NCI-H2081 treated with DMSO at 0.1 percent for 48 hours (cell line): ENCODE results near the gene CIROP.

ENCODE experiments used
- DNase-seq: peaks from one replicate; lab custom pipeline; 2025; lab: John Stamatoyannopoulos, UW

Gene CIROP

GRCh38 chr14:23129759-23130316, 25.0 kb upstream of the CIROP start:
- DNase-seq = no peak

GRCh38 chr14:23128969-23129758, 24.4 kb upstream of the CIROP start:
- no peak for DNase-seq

- DNase-seq = no peak
Measured at GRCh38 chr14:23127861-23128260, 23.1 kb upstream of the CIROP start.

GRCh38 chr14:23126548-23127278, 21.9 kb upstream of the CIROP start:
- no peak for DNase-seq

DNA sequence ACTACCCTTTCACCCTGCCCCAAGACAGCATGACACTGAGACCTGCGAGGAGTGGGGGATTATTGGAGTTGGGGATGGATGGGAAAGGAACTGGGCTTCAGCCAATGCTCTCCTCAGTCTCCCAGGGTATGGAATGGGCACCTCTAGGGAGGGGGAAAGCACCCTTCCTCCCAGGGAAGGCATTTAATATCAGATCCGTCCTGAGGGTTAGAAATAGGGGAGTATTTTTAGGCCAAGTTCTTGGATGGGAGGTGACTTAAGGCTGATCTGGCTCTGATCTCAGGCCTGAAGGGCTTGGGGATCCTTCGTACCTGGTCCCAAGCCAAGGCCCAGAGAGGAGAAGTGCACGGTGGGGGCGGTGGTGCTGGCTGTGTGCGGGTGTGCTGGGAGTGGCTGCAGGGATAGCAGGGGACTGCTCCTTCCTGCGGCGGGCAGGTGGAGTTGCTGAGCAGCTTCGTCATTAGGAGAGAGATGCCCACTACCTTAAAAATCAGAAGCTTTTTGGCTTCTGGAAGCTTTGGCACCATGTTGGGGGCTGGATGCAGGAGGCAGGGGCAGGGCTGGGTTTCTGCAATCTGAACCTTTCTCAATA, 21.2 kb upstream of the CIROP start:
- no peak for DNase-seq

- DNase-seq = no peak
Measured at GRCh38 chr14:23125011-23125410, 20.2 kb upstream of the CIROP start.

DNA sequence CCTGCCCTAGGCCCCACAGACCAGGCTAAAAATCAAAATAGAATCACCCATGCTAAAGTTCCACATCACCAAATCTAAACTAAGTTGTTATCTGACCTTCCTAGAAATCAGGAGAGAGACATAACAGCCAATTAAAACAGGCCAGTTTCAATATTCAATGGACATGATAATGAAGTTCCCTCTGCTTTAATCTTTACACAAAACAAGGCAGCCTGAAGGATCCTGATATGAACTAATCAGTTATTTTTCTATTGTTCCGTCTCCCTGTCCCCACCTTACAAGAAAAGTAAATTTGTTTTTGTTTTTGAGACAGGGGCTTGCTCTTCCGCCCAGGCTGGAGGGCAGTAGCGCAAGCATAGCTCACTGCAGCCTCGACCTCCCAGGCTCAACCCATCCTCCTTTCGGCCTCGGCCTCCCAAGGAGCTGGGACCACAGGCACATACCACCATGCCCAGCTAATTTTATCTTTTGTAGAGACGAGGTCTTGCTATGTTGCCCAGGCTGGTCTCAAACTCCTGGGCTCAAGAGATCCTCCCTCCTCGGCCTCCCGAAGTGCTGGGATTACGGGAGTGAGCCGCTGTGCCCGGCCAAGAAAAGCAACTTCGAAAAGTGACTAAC, 19.7 kb upstream of the CIROP start:
- DNase-seq = no peak

DNA sequence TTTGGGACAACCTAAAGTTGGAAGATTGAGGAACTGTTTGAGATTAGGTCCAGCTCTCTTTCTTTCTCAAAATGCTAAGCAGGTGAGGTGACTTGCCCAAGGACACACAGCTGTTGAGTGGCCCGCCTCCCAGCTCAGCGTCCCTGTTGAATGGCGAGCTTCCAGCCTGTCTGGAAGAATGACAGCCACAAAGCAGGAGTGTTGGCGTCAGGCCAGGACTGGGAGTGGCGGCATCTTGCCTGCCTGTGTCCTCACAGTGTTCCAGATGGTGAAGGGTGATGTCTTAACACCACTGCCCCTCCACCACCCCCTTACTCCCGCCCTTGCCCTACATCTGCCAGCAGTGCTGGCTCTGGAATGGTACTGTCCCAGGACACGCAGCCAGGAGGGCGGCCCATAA, 18.6 kb upstream of the CIROP start:
- DNase-seq = no peak

DNA sequence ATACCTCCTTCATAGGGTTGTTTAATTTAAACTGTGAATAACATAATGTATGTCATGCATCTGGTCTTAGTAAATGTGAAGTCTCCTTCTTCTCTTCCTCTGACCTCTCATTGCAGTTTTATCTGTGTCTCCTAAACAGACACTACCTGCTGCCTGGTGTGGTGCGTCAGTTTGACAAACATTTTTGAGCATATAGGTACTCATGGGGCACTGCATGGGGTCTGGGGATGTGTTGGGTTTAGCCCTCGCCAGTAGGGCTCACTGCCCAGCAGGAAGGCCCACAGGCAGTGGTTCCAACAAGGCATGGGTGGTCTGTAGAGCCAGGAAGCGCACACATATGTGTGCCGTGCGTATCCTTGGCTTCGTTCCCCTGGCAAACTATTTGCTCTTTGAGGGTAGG, 17.3 kb upstream of the CIROP start:
- no peak for DNase-seq

GRCh38 chr14:23121361-23121771, 16.6 kb upstream of the CIROP start:
- DNase-seq = no peak

DNA sequence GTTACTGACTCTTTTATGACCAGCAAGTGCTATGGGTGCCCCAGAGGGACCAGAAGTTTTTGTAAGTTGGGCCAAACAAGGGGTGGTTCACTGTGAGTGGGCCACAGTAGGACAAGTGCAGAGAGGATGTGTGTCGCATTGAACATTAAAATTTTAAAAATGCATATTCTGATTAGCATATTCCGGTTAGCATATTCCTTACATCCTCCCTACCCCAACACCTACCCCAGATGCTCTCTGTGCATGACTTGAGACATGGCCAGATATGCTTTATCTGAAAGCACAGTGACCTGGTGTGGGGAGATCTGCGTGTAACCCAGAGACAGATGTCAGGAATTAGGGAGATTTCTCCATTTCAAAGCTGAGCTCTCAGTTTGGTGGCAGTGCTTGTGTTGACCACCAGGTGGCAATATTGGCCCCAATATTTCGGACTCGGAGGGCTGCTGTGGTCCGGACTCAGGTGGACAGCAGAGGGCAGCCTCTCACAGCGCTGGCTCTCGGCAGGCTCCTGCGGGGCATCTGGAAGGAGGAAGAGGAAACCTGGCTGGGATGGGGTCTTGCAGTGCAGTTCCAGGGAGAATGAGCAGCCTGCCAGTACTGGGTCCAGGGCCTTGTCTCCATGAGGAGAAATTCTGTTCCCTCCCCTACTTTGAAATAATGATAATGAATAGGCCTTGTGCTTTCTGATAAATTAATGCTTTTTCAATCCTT, 15.9 kb upstream of the CIROP start:
- peak; percentile 55 for DNase-seq

- no peak for DNase-seq
Measured at GRCh38 chr14:23119363-23120327, 14.9 kb upstream of the CIROP start.

DNA sequence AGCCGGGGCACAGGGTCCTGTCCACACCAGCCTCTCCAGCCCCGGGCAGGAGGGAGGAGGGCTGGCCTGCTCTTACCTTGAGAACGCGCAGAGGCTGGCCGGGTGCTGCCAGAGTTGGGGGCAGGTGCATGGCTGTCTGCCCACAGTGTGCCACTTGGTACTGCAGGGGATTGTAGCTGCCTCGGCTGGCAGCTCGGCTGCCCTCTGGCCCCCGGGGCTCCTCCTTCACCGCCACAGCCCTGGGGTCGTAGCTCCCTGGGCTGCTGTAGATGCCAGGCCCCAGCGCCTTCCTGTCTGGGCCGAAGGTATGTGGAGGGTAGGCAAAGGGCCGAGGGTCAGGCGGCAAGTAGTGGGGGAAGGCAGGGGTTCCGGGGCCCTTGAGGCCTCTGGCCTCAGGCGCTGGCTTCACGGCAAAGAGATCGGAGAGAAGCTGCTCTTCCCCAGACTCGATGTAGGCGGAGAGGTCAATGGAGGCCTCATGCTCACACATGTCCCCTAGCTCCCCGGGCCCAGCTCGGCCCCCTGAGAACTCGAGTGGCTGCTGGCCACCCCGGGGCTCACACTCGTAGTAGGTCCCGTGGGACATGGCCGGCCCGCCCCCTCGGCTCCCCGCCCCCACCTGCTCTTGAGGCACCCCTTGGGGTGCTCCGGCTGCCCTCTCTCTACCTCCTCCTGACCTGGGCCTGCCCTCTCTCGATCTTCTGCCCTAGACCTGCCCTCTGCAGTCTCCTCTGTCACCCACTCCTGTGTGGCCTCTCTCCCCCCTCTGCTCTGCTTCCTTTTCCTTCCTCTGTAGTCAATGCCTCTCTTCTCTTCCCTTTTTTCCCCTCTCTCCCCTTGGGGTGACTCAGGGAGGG, 13.9 kb upstream of the CIROP start, which contains the start of gene CEBPE:
TSS of gene CEBPE (minus strand) at position 750 of the 857 bp plus-strand sequence. CDS start at position 586, 164 bp downstream.
- DNase-seq = no peak

DNA sequence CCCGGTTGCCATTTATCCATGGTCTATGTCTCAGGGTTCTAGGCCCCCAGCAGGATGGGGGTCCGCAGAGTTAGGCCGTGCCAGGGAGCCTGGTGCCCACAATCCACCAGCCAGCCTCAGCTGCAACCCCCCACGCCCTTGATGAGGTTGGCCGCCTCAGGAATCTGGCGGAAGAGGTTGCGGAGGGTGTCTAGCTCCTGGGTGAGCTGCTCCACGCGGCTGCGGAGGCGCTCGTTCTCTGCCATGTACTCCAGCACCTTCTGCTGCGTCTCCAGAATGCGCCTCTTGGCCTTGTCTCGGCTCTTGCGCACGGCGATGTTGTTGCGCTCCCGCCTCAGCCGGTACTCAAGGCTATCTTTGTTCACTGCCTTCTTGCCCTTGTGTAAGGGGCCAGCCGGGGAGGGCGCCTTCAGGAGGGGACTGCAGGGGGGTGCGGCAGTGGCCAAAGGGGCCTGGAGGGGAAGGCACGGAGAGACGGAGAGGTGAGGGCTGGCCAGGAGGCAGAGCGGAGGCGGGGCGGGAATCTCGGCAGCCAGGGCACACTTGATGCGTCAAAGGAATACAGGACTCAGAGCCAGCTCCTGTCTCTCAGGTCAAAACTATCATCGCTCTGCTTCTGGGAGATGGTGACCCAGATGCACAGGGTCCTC, 12.7 kb upstream of the CIROP start:
- no peak for DNase-seq

DNA sequence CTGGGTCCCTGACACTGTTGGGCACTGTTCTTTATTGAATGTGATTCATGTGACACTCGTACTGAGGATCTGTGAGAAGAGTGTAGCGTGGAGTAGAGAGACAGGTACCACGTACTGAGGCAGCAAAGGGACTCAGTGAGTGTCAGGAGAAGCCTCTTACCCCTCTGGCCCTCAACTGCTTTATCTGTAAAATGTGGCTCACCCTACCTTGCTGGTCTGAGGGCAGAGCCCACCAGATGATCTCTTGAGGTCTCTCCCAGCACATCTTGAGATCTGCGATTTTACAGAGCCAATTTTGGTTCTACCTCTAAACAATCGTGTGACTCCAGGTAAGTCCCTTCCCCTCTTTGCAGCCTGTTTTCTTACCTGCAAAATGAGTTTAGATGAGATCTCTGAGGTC, 11.1 kb upstream of the CIROP start:
- DNase-seq = no peak

- DNase-seq = no peak
Measured at GRCh38 chr14:23115039-23115731, 10.4 kb upstream of the CIROP start.

DNA sequence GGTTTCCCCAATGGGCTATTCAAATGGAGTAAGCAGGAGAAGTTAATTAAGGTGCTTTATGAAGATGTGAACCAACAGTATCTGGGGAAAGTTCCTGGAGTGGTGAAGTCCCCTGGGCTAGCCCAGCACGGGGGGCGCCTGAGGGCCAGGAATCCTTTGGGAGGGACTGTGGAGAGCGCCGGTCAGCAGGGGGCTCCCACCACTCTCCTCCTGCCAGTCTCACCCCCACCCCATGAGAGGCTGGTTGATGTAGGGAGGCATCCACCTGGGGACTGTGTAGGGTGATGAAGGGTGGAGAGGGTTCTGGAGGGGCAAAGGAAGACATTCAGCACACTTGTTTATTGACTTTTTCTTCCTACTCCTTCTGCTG, 9.9 kb upstream of the CIROP start:
- no peak for DNase-seq

DNA sequence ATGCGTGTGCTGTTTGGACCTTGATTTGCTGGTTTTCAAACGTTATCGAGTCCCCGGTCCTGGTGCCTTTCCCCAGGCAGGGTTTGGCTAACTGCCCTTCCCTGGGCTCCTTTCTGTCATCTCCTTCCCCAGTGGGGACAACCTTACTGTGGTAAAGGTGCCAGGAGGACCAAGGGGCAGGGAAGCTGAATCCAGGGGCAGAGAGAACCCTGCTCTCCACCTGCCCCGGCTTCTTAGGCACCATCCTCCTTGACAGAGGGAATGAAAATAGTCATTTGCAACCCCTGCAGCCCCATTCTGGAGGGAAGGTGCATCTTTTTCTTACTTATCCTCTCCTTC, 9.3 kb upstream of the CIROP start:
- DNase-seq = no peak
